HCT116 (cell line): ENCODE results near the gene NPIPB8. TPM values are rescaled to one million over a fixed set of nuclear protein-coding genes. Genes with fewer than 3 reads are reported as not detected.

Experiments used
- ATAC-seq: fragments of 200-7000 bp; cut with Tn5 transposase; 2 replicates; pipeline ENCODE4 v1.9.1; 2020; ENCODE audit warnings: mild to moderate bottlenecking, moderate library complexity
- BruUV-seq: library from RNA; stranded (reverse); fragments of 400-500 nt; replicated peaks from 2 replicates; lab custom pipeline; 2021; lab: Mats Ljungman, UMichigan
- CTCF ChIA-PET: fragments of 300-600 bp; sonication (Branson Sonifier 250); formaldehyde crosslinking; loops from one replicate; lab custom pipeline; 2021; ENCODE audit warnings: antibody characterized with exemption; lab: Charles Lee
- POLR2A ChIA-PET: fragments of 300-600, 350-600 bp; sonication (Branson Sonifier 250); formaldehyde crosslinking; loops from one replicate; lab custom pipeline; 2021; ENCODE audit warnings: antibody characterized with exemption; lab: Charles Lee
- RAD21 ChIA-PET, 2 experiments: fragments of 300-600 bp; sonication (Branson Sonifier 250); formaldehyde crosslinking; loops; one replicate each; lab custom pipeline; 2023; ENCODE audit warnings: low total read pairs in 2 of 2; ENCODE audit not compliant: uncharacterized antibody in 2 of 2, unreplicated experiment in 2 of 2, low non-redundant PET in 1 of 2; lab: Charles Lee
- DNase-seq: peaks from one replicate; pipeline ENCODE4 v3.0.0-alpha.2; 2010; ENCODE audit warnings: low read depth, low spot score
- H2AFZ ChIP-seq: fragments of 200-600 bp; shearing (Covaris generic), sonication (generic); 2 replicates; pipeline ENCODE4 v1.6.1; 2017; ENCODE audit warnings: low read depth, mixed run types, mixed read lengths, antibody characterized with exemption, low read length; ENCODE audit not compliant: poor library complexity, severe bottlenecking
- H3K27ac ChIP-seq: 2 replicates; pipeline ENCODE4 v1.5.1; 2012; ENCODE audit warnings: low read depth, low read length
- H3K27me3 ChIP-seq: fragments of 200-600 bp; sonication (generic); 2 replicates; pipeline ENCODE4 v1.6.1; 2016; ENCODE audit warnings: mixed run types, low read length, mixed read lengths; ENCODE audit not compliant: insufficient read depth
- H3K36me3 ChIP-seq, 2 experiments: fragments of 200-500 bp in 1 of 2; fragments of 200-600 bp in 1 of 2; sonication (Bioruptor generic) in 1 of 2; sonication (generic) in 1 of 2; 2 replicates each; pipeline versions ENCODE4 v1.5.1 to v1.6.1; 2014 to 2016; ENCODE audit warnings: low read length in 2 of 2, inconsistent platforms in 1 of 2, mixed read lengths in 1 of 2, mixed run types in 1 of 2; ENCODE audit not compliant: insufficient read depth in 2 of 2, control insufficient read depth in 1 of 2
- H3K4me1 ChIP-seq, 2 experiments: fragments of 200-600 bp in 1 of 2; sonication (generic) in 1 of 2; 2 replicates each; pipeline versions ENCODE4 v1.5.1 to v1.6.1; 2012 to 2017; ENCODE audit warnings: low read length in 2 of 2, inconsistent platforms in 1 of 2, mild to moderate bottlenecking in 1 of 2, mixed read lengths in 1 of 2, mixed run types in 1 of 2, moderate library complexity in 1 of 2; ENCODE audit not compliant: insufficient read depth in 2 of 2, control insufficient read depth in 1 of 2
- H3K4me2 ChIP-seq: fragments of 200-600 bp; sonication (generic); 2 replicates; pipeline ENCODE4 v1.6.1; 2017; ENCODE audit warnings: mixed run types, low read length, mixed read lengths
- H3K4me3 ChIP-seq, 2 experiments: fragments of 200-600 bp in 1 of 2; sonication (generic) in 1 of 2; replicated peaks in 1 of 2; 2 replicates each; pipeline ENCODE4 v1.5.1; 2011 to 2016; ENCODE audit warnings: low read length in 2 of 2, control low read depth in 1 of 2, low read depth in 1 of 2, mild to moderate bottlenecking in 1 of 2, mixed read lengths in 1 of 2, mixed run types in 1 of 2
- H3K79me2 ChIP-seq: fragments of 200-600 bp; sonication (generic); 2 replicates; pipeline ENCODE4 v1.6.1; 2017; ENCODE audit warnings: mild to moderate bottlenecking, mixed run types, low read length, moderate library complexity, mixed read lengths; ENCODE audit not compliant: insufficient read depth
- H3K9ac ChIP-seq: fragments of 200-600 bp; sonication (generic); 2 replicates; pipeline ENCODE4 v1.6.1; 2016; ENCODE audit warnings: low read length, mixed read lengths
- H3K9me2 ChIP-seq: fragments of 200-600 bp; sonication (generic), shearing (Covaris generic); 2 replicates; pipeline ENCODE4 v1.6.1; 2017; ENCODE audit warnings: mixed run types, mild to moderate bottlenecking, moderate library complexity; ENCODE audit not compliant: insufficient read depth
- H3K9me3 ChIP-seq, 2 experiments: fragments of 200-500 bp in 1 of 2; fragments of 200-600 bp in 1 of 2; sonication (Bioruptor generic) in 1 of 2; sonication (generic) in 1 of 2; 2 replicates each; pipeline ENCODE4 v1.6.1; 2014 to 2017; ENCODE audit warnings: low read length in 2 of 2, mixed read lengths in 2 of 2, inconsistent platforms in 1 of 2, low read depth in 1 of 2, mild to moderate bottlenecking in 1 of 2, mixed run types in 1 of 2, moderate library complexity in 1 of 2; ENCODE audit not compliant: control insufficient read depth in 1 of 2, insufficient read depth in 1 of 2
- H4K20me1 ChIP-seq: fragments of 200-600 bp; sonication (generic), shearing (Covaris generic); 2 replicates; pipeline ENCODE4 v1.6.1; 2017; ENCODE audit warnings: mixed run types, mild to moderate bottlenecking, moderate library complexity; ENCODE audit not compliant: insufficient read depth
- CTCF ChIP-seq, 3 experiments: fragments of 200-600 bp in 1 of 3; sonication (generic) in 1 of 3; IDR thresholded peaks in 2 of 3; conservative IDR thresholded peaks in 1 of 3; 2 replicates each; pipeline ENCODE4 v1.5.1; 2012 to 2017; ENCODE audit warnings: low read depth in 2 of 3, low read length in 2 of 3, antibody characterized with exemption in 1 of 3, borderline replicate concordance in 1 of 3, control low read depth in 1 of 3, mild to moderate bottlenecking in 1 of 3, mixed read lengths in 1 of 3, mixed run types in 1 of 3, moderate library complexity in 1 of 3; ENCODE audit not compliant: insufficient read depth in 1 of 3
- EGR1 ChIP-seq: IDR thresholded peaks from 2 replicates; pipeline ENCODE4 v1.6.1; 2012; ENCODE audit warnings: low read depth
- ELF1 ChIP-seq: IDR thresholded peaks from 2 replicates; pipeline ENCODE4 v1.6.1; 2012; ENCODE audit warnings: low read depth, borderline replicate concordance
- EZH2 ChIP-seq: fragments of 200-600 bp; sonication (generic); IDR thresholded peaks from 2 replicates; pipeline ENCODE4 v1.6.1; 2017; ENCODE audit warnings: antibody characterized with exemption, mixed run types
- RAD21 ChIP-seq: IDR thresholded peaks from 2 replicates; pipeline ENCODE4 v1.6.1; 2012; ENCODE audit warnings: low read depth, mild to moderate bottlenecking
- REST ChIP-seq: IDR thresholded peaks from 2 replicates; pipeline ENCODE4 v1.6.1; 2012; ENCODE audit warnings: low read depth
- SIN3A ChIP-seq: IDR thresholded peaks from 2 replicates; pipeline ENCODE4 v1.6.1; 2012; ENCODE audit warnings: low read depth
- SP1 ChIP-seq: IDR thresholded peaks from 2 replicates; pipeline ENCODE4 v1.6.1; 2012; ENCODE audit warnings: low read depth
- SRF ChIP-seq: IDR thresholded peaks from 2 replicates; pipeline ENCODE4 v1.6.1; 2012; ENCODE audit warnings: low read depth
- ZBTB33 ChIP-seq: IDR thresholded peaks from 2 replicates; pipeline ENCODE4 v1.6.1; 2011; ENCODE audit warnings: mild to moderate bottlenecking, low read length, moderate library complexity; ENCODE audit not compliant: insufficient replicate concordance; ENCODE audit errors: extremely low read depth
- ZNF274 ChIP-seq: fragments of 200-500 bp; sonication (Bioruptor generic); IDR thresholded peaks from 2 replicates; pipeline ENCODE4 v1.6.1; 2014; ENCODE audit warnings: mild to moderate bottlenecking, low read depth, low read length, inconsistent platforms
- intact Hi-C: fragments of 100-400 bp; cut with micrococcal nuclease; formaldehyde crosslinking; loops from 2 replicates; pipeline ENCODE4 v1.10.0; 2022
- total RNA-seq: library from RNA; stranded (reverse); gene quantifications from one replicate; pipeline ENCODE4 v1.2.1, GENCODE V29; 2021; ENCODE audit not compliant: unreplicated experiment

NPIPB8 gene
- total RNA-seq, 1 experiment from 2014 or later = 0.79 TPM

- TF ChIP-seq ZNF274 = no peak
- TF ChIP-seq ZBTB33 = no peak
- Histone ChIP-seq H3K27ac (no peak overlapping the region), H3K36me3 (peaks cover 0 to 3% of the 10 kb centered on the region in 2 experiments; a peak in 1 of 4 replicates), H3K9me2 (no peaks in the 10 kb centered on the region), H4K20me1 (no peaks in the 10 kb centered on the region), H3K79me2 (no peaks in the 10 kb centered on the region), H3K4me2 (no peak overlapping the region), H3K9me3 (no peaks in the 10 kb centered on the region), H3K27me3 (no peaks in the 10 kb centered on the region), H3K4me1 (peaks cover 14 to 17% of the 10 kb centered on the region in 2 experiments), H3K9ac (no peak overlapping the region), H3K4me3 (no peak overlapping the region), H2AFZ (no peak overlapping the region)
- CTCF ChIA-PET = no interaction called here
- RAD21 ChIA-PET = no interaction called here
- POLR2A ChIA-PET = no interaction called here
- no TSS peak for BruUV-seq
- DNase-seq (no peak), ATAC-seq (no peak)
- intact Hi-C loops = no loop called here
Measured at GRCh38 chr16:28592511-28592910, 45.4 kb upstream of the NPIPB8 start.

- ATAC-seq (no peak), DNase-seq (no peak)
- no peaks in the 10 kb centered on the region for H3K27me3 ChIP-seq
- ChIA-PET CTCF (no interaction called here), POLR2A (no interaction called here), RAD21 (no interaction called here)
- no peak overlapping the region for H3K4me2 ChIP-seq
- no peak overlapping the region for H3K9ac ChIP-seq
- BruUV-seq = TSS peak; percentile 33
- H3K9me2 ChIP-seq = no peaks in the 10 kb centered on the region
- no peak overlapping the region for H3K4me3 ChIP-seq
- H3K79me2 ChIP-seq = no peaks in the 10 kb centered on the region
- no peaks in the 10 kb centered on the region for H4K20me1 ChIP-seq
- intact Hi-C loops = no loop called here
- H3K27ac ChIP-seq = no peak overlapping the region
- peaks cover 20 to 21% of the 10 kb centered on the region in 2 experiments for H3K4me1 ChIP-seq
- peaks cover 0 to 3% of the 10 kb centered on the region in 2 experiments; a peak in 1 of 4 replicates for H3K36me3 ChIP-seq
- H3K9me3 ChIP-seq = no peaks in the 10 kb centered on the region
- no peak overlapping the region for H2AFZ ChIP-seq
- TF ChIP-seq SP1 (no peak), REST (no peak), SRF (no peak), CTCF (IDR thresholded peaks at IDR 0.05 in 2 of 3, conservative IDR thresholded peaks at IDR 0.05 in 1 of 3; ENCODE audit: borderline replicate concordance in 1 of 3, insufficient read depth in 1 of 3, low read depth in 2 of 3, low read length in 2 of 3) (no peak), RAD21 (no peak), EZH2 (no peak), ELF1 (no peak), SIN3A (no peak), EGR1 (no peak)
Measured at GRCh38 chr16:28592979-28593553, 44.8 kb upstream of the NPIPB8 start.
